Upper lobe of right lung (tissue), 1 donor: ENCODE results near the gene GLB1L. TPM values are rescaled to one million over a fixed set of nuclear protein-coding genes. Genes with fewer than 3 reads are reported as not detected.

Experiments used
- ATAC-seq: fragments of 200-7000 bp; cut with Tn5 transposase; one replicate; pipeline ENCODE4 v1.9.1; 2020; ENCODE audit warnings: mild to moderate bottlenecking, moderate library complexity
- DNase-seq: peaks from one replicate; pipeline ENCODE4 v3.0.0-alpha.2; 2020
- H3K27ac ChIP-seq: fragments of 200-600 bp; one replicate; pipeline ENCODE4 v1.8.0; 2022
- H3K27me3 ChIP-seq: fragments of 200-600 bp; one replicate; pipeline ENCODE4 v1.8.0; 2022; ENCODE audit warnings: mild to moderate bottlenecking
- H3K36me3 ChIP-seq: fragments of 200-600 bp; one replicate; pipeline ENCODE4 v1.8.0; 2022
- H3K4me1 ChIP-seq: fragments of 200-600 bp; one replicate; pipeline ENCODE4 v1.8.0; 2022
- H3K4me3 ChIP-seq: fragments of 200-600 bp; one replicate; pipeline ENCODE4 v1.8.0; 2022; ENCODE audit warnings: mild to moderate bottlenecking
- H3K9me3 ChIP-seq: fragments of 200-600 bp; one replicate; pipeline ENCODE4 v1.8.0; 2022
- CTCF ChIP-seq: fragments of 200-600 bp; IDR thresholded peaks from one replicate; pipeline ENCODE4 v1.8.0; 2022; ENCODE audit warnings: antibody characterized with exemption
- intact Hi-C: fragments of 100-400 bp; cut with DNase I; formaldehyde crosslinking; loops from one replicate; pipeline ENCODE4 v1.11.0; 2022
- total RNA-seq: library from RNA; stranded (reverse); fragmentation: NEBNext Ultra II Directional; extraction: Animal tissue kit (Norgen Biotek cat#: 25700); gene quantifications from one replicate; pipeline ENCODE4 v1.2.1, GENCODE V29; 2021
- donor health status: DM: no; HTN: yes; CAD: no; lungs with severe emphysema.

Gene GLB1L
- total RNA-seq, 1 donor from 2014 or later, result 10.0 TPM

- intact Hi-C loops, result no loop called here
- no peak for TF ChIP-seq CTCF
- DNase-seq, result no peak
- ATAC-seq, result no peak
- Histone ChIP-seq H3K4me1 (peaks cover 20% of the 10 kb centered on the region), H3K27me3 (no peaks in the 10 kb centered on the region), H3K4me3 (peak overlapping the region; percentile 88), H3K9me3 (no peaks in the 10 kb centered on the region), H3K27ac (peak overlapping the region; percentile 99), H3K36me3 (peaks cover 34% of the 10 kb centered on the region)
Measured at GRCh38 chr2:219278655-219279150, 33.5 kb upstream of the GLB1L start.

GRCh38 chr2:219277703-219278654, 32.7 kb upstream of the GLB1L start:
- H3K4me3 ChIP-seq, result no peak overlapping the region
- ATAC-seq (peak; percentile 72), DNase-seq (peak; percentile 87)
- H3K36me3 ChIP-seq, result peaks cover 27% of the 10 kb centered on the region
- H3K4me1 ChIP-seq, result peaks cover 20% of the 10 kb centered on the region
- H3K9me3 ChIP-seq, result no peaks in the 10 kb centered on the region
- peak overlapping the region; percentile 99 for H3K27ac ChIP-seq
- peak; percentile 100 for TF ChIP-seq CTCF
- no peaks in the 10 kb centered on the region for H3K27me3 ChIP-seq
- intact Hi-C loops, result no loop called here

GRCh38 chr2:219274361-219274921, 29.2 kb upstream of the GLB1L start:
- ATAC-seq, result peak; percentile 25
- no peak overlapping the region for H3K4me3 ChIP-seq
- no peaks in the 10 kb centered on the region for H3K9me3 ChIP-seq
- H3K27ac ChIP-seq, result peak overlapping the region; percentile 77
- H3K36me3 ChIP-seq, result no peaks in the 10 kb centered on the region
- H3K27me3 ChIP-seq, result no peaks in the 10 kb centered on the region
- intact Hi-C loops, result no loop called here
- DNase-seq, result peak; percentile 63
- TF ChIP-seq CTCF, result no peak
- peaks cover 11% of the 10 kb centered on the region for H3K4me1 ChIP-seq

GRCh38 chr2:219273937-219274336, 28.7 kb upstream of the GLB1L start:
- no peak for TF ChIP-seq CTCF
- no peak overlapping the region for H3K4me3 ChIP-seq
- H3K27me3 ChIP-seq, result no peaks in the 10 kb centered on the region
- DNase-seq (peak; percentile 68), ATAC-seq (peak; percentile 39)
- intact Hi-C loops, result no loop called here
- H3K4me1 ChIP-seq, result peaks cover 11% of the 10 kb centered on the region
- H3K36me3 ChIP-seq, result no peaks in the 10 kb centered on the region
- no peaks in the 10 kb centered on the region for H3K9me3 ChIP-seq
- peak overlapping the region; percentile 77 for H3K27ac ChIP-seq

- Histone ChIP-seq H3K27ac (no peak overlapping the region), H3K4me1 (peaks cover 3% of the 10 kb centered on the region), H3K36me3 (no peaks in the 10 kb centered on the region), H3K27me3 (no peaks in the 10 kb centered on the region), H3K4me3 (no peak overlapping the region), H3K9me3 (no peaks in the 10 kb centered on the region)
- ATAC-seq (no peak), DNase-seq (peak; percentile 15)
- TF ChIP-seq CTCF, result no peak
- intact Hi-C loops, result no loop called here
Measured at GRCh38 chr2:219272995-219273394, 27.8 kb upstream of the GLB1L start.
